ENCODE data around the gene PCDHGA7.
"Not testable (repeated sequence)": the region's sequence is repeated elsewhere in the genome, so short reads cannot be mapped to it uniquely, and the experiment has no call there.

Gene PCDHGA7

GRCh38 chr5:141398608-141399007, 16.1 kb downstream of the PCDHGA7 start:
- no peak for DNase-seq (ENCODE audit: low read depth)

- no peak for DNase-seq (ENCODE audit: low read depth)
Observed at GRCh38 chr5:141399555-141400258, 17.2 kb downstream of the PCDHGA7 start.

GRCh38 chr5:141402553-141403243, 20.2 kb downstream of the PCDHGA7 start, which contains the start of gene PCDHGA9:
TSS of gene PCDHGA9 (plus strand) at chr5:141402778. CDS start at chr5:141402953, 175 bp downstream.
- DNase-seq (ENCODE audit: low read depth) = no peak

- DNase-seq (ENCODE audit: low read depth) = no peak
Observed at GRCh38 chr5:141403387-141403786, 20.8 kb downstream of the PCDHGA7 start.

GRCh38 chr5:141407790-141408505, 25.4 kb downstream of the PCDHGA7 start, which contains the start of gene PCDHGB6:
TSS of gene PCDHGB6 (plus strand) at chr5:141408021. CDS start at chr5:141408203, 182 bp downstream.
- DNase-seq (ENCODE audit: low read depth) = not testable (repeated sequence)

GRCh38 chr5:141409598-141410306, 27.2 kb downstream of the PCDHGA7 start:
- no peak for DNase-seq (ENCODE audit: low read depth)

- DNase-seq (ENCODE audit: low read depth) = no peak
Observed at GRCh38 chr5:141411575-141411974, 29.0 kb downstream of the PCDHGA7 start.

GRCh38 chr5:141412854-141413539, 30.5 kb downstream of the PCDHGA7 start, which contains the start of gene PCDHGA10:
TSS of gene PCDHGA10 (plus strand) at chr5:141412987. CDS start at chr5:141413176, 189 bp downstream.
- no peak for DNase-seq (ENCODE audit: low read depth)

- no peak for DNase-seq (ENCODE audit: low read depth)
Observed at GRCh38 chr5:141413540-141414069, 31.1 kb downstream of the PCDHGA7 start.

GRCh38 chr5:141414548-141415274, 32.2 kb downstream of the PCDHGA7 start:
- DNase-seq (ENCODE audit: low read depth) = not testable (repeated sequence)

GRCh38 chr5:141415275-141415618, 32.7 kb downstream of the PCDHGA7 start:
- not testable (repeated sequence) for DNase-seq (ENCODE audit: low read depth)

GRCh38 chr5:141417494-141418172, 35.1 kb downstream of the PCDHGA7 start, which contains the start of gene PCDHGB7:
TSS of gene PCDHGB7 (plus strand) at chr5:141417677. CDS start at chr5:141417860, 183 bp downstream.
- not testable (repeated sequence) for DNase-seq (ENCODE audit: low read depth)

- DNase-seq (ENCODE audit: low read depth) = no peak
Observed at GRCh38 chr5:141419074-141419880, 36.7 kb downstream of the PCDHGA7 start.

- no peak for DNase-seq (ENCODE audit: low read depth)
Observed at GRCh38 chr5:141420855-141421488, 38.4 kb downstream of the PCDHGA7 start, which contains the start of gene PCDHGA11. TSS of gene PCDHGA11 (plus strand) at chr5:141421051. CDS start at chr5:141421228, 177 bp downstream.

- no peak for DNase-seq (ENCODE audit: low read depth)
Observed at GRCh38 chr5:141421489-141421855, 38.9 kb downstream of the PCDHGA7 start.

- no peak for DNase-seq (ENCODE audit: low read depth)
Observed at GRCh38 chr5:141422742-141423291, 40.3 kb downstream of the PCDHGA7 start.

- DNase-seq (ENCODE audit: low read depth) = no peak
Observed at GRCh38 chr5:141427783-141428426, 45.4 kb downstream of the PCDHGA7 start.
